ENCODE data around the gene SERPINE2. TPM values are rescaled to one million over a fixed set of nuclear protein-coding genes. Genes with fewer than 3 reads are reported as not detected.

The SERPINE2 gene
- total and polyA plus RNA-seq, 8 donors = 1.8 to 27.4 (median 11.2) TPM; not detected in 1

DNA sequence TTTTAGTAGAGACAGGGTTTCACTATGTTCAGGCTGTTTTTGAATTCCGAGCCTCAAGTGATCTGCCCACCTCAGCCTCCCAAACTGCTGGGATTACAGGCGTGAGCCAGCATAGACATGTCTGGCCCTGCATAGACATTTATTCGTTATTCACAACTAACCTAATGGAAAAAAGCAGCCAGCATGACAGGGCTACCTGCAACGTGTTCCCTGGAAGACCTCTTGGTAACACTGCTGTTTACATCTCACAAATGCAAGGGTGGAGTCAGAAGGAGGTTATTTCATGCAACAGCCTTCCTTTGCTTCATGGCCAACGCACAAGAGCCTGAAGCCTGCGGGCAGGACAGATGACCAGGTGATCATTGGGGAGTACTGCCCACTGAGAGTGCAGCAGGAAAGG is 9.2 kb downstream of the SERPINE2 start:
- Histone ChIP-seq H3K36me3 (no peaks in the 10 kb centered on the region), H3K4me3 (no peak overlapping the region), H3K27me3 (peaks cover 0 to 3% (median 0%) of the 10 kb centered on the region in 3 donors), H3K4me1 (no peaks in the 10 kb centered on the region), H3K9me3 (no peaks in the 10 kb centered on the region), H3K27ac (no peak overlapping the region)
- intact Hi-C loops (cut with DNase I; ENCODE audit: low total_unique reads) = no loop called here
- TF ChIP-seq EP300 (IDR thresholded peaks at IDR 0.05) (no peak), POLR2A (IDR thresholded peaks at IDR 0.05) (no peak), POLR2AphosphoS5 (IDR thresholded peaks at IDR 0.05) (no peak)
- TF ChIP-seq, protein P1, sequence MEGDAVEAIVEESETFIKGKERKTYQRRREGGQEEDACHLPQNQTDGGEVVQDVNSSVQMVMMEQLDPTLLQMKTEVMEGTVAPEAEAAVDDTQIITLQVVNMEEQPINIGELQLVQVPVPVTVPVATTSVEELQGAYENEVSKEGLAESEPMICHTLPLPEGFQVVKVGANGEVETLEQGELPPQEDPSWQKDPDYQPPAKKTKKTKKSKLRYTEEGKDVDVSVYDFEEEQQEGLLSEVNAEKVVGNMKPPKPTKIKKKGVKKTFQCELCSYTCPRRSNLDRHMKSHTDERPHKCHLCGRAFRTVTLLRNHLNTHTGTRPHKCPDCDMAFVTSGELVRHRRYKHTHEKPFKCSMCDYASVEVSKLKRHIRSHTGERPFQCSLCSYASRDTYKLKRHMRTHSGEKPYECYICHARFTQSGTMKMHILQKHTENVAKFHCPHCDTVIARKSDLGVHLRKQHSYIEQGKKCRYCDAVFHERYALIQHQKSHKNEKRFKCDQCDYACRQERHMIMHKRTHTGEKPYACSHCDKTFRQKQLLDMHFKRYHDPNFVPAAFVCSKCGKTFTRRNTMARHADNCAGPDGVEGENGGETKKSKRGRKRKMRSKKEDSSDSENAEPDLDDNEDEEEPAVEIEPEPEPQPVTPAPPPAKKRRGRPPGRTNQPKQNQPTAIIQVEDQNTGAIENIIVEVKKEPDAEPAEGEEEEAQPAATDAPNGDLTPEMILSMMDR (IDR thresholded peaks at IDR 0.05) = no peak
- WGBS, 5 donors = 79 to 89% (median 89%) methylated on average over 6 of the region's 6 CpGs
- no peak for DNase-seq

DNA sequence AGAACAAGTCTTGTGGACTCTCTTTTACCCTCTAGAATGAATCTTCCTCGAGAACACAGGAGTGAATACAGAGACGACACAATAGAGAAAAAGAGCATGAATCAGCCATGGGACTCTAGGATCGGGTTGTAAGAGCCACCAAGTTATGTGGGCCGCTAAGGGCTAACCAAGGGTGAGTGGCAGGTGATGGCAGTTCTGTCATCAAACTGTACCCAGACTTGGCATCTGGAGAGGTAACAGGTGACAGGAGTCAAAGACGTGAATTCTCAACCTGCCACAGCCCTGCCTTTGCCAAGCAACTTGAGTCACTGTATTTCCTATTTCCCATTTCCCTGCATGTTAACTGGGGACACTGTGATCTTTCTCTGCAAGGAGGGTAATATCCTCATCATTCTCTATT is 11.2 kb downstream of the SERPINE2 start:
- H3K36me3 ChIP-seq = no peaks in the 10 kb centered on the region
- H3K9me3 ChIP-seq = no peaks in the 10 kb centered on the region
- WGBS, 5 donors = 82 to 92% (median 89%) methylated on average over 5 of the region's 5 CpGs
- H3K4me3 ChIP-seq = no peak overlapping the region
- no peak overlapping the region for H3K27ac ChIP-seq
- no peak for DNase-seq
- no peaks in the 10 kb centered on the region for H3K27me3 ChIP-seq
- H3K4me1 ChIP-seq = no peaks in the 10 kb centered on the region
- intact Hi-C loops (cut with DNase I; ENCODE audit: low total_unique reads) = no loop called here
- no peak for TF ChIP-seq EP300 (IDR thresholded peaks at IDR 0.05)
- TF ChIP-seq POLR2AphosphoS5 (IDR thresholded peaks at IDR 0.05) = no peak
- TF ChIP-seq POLR2A (IDR thresholded peaks at IDR 0.05) = no peak
- TF ChIP-seq, protein P1 (IDR thresholded peaks at IDR 0.05) = no peak

DNA sequence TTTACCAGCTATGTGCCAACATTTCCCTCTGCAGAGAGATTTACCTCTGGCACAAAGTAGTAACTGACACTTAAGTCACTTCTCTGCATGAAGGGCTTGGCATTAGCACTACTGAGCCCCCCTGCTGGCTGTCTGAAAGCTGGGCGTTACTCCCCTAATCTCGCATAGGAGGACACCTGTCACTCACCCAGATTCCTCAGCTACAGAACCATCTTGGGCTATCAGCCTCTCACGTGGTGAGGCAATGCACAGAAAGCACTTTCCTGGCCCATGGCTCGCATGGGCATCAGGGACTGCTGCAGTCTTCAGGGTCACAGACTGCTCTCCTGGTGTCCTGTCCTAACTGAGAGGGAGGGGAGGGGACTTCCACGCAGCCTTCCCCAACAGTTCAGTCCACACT is 12.0 kb downstream of the SERPINE2 start:
- no peak for DNase-seq
- no peak overlapping the region for H3K27ac ChIP-seq
- H3K4me1 ChIP-seq = no peaks in the 10 kb centered on the region
- H3K4me3 ChIP-seq = no peak overlapping the region
- intact Hi-C loops (cut with DNase I; ENCODE audit: low total_unique reads) = no loop called here
- H3K36me3 ChIP-seq = no peaks in the 10 kb centered on the region
- no peaks in the 10 kb centered on the region for H3K9me3 ChIP-seq
- WGBS, 5 donors = 63 to 78% (median 74%) methylated on average over 3 to 5 of the region's 5 CpGs
- no peak for TF ChIP-seq EP300 (IDR thresholded peaks at IDR 0.05)
- no peak for TF ChIP-seq POLR2A (IDR thresholded peaks at IDR 0.05)
- no peak for TF ChIP-seq POLR2AphosphoS5 (IDR thresholded peaks at IDR 0.05)
- TF ChIP-seq, protein P1 (IDR thresholded peaks at IDR 0.05) = no peak
- H3K27me3 ChIP-seq = no peaks in the 10 kb centered on the region

- WGBS, 5 donors = 68 to 78% (median 73%) methylated on average over 7 of the region's 7 CpGs
- no peaks in the 10 kb centered on the region for H3K9me3 ChIP-seq
- intact Hi-C loops (cut with DNase I; ENCODE audit: low total_unique reads) = no loop called here
- no peak for TF ChIP-seq EP300 (IDR thresholded peaks at IDR 0.05)
- TF ChIP-seq, protein P1 (IDR thresholded peaks at IDR 0.05) = no peak
- TF ChIP-seq POLR2A (IDR thresholded peaks at IDR 0.05) = no peak
- no peak for TF ChIP-seq POLR2AphosphoS5 (IDR thresholded peaks at IDR 0.05)
- H3K4me3 ChIP-seq = no peak overlapping the region
- DNase-seq = peak in 1 of 2 donors; percentile 62
- H3K36me3 ChIP-seq = no peaks in the 10 kb centered on the region
- no peaks in the 10 kb centered on the region for H3K4me1 ChIP-seq
- no peaks in the 10 kb centered on the region for H3K27me3 ChIP-seq
- no peak overlapping the region for H3K27ac ChIP-seq
Observed at GRCh38 chr2:224025874-224026273, 13.2 kb downstream of the SERPINE2 start.

All from stomach (tissue), 9 donors.